ENCODE results near the gene ZCCHC13. TPM values are rescaled to one million over a fixed set of nuclear protein-coding genes. Genes with fewer than 3 reads are reported as not detected.

ZCCHC13 gene
- total and polyA plus RNA-seq, 2 of the 8 experiments (the other 6 are each of a cell fraction or from before 2014, with no cell fraction given): not detected

- Histone ChIP-seq H4K5ac (ENCODE audit: insufficient read length, low read depth, low read length) (no peak overlapping the region), H2BK12ac (ENCODE audit: low read depth, low read length) (peak overlapping the region; percentile 50; the same call in 1 of the 2 replicates), H2AK5ac (ENCODE audit: low read depth, low read length) (no peak overlapping the region), H2BK120ac (replicated peaks; ENCODE audit: low read depth, low read length) (no peak overlapping the region), H3K23ac (ENCODE audit: insufficient read length) (no peak overlapping the region), H3K9ac (replicated peaks in 1 of 4; ENCODE audit: extremely low read depth in 1 of 4, low read depth in 3 of 4, low read length in 3 of 4) (no peak overlapping the region), H3K27ac (ENCODE audit: low read depth, low read length) (peak overlapping the region; percentile 70; the same call in 1 of the 2 replicates), H3K4me1 (replicated peaks in 1 of 4; ENCODE audit: control insufficient read depth in 3 of 4, insufficient read depth in 4 of 4, low read length in 3 of 4) (peaks cover 3 to 16% (median 6%) of the 10 kb centered on the region in 4 experiments; a peak in 6 of 7 replicates), H3K4me3 (ENCODE audit: extremely low read depth in 1 of 4, insufficient read depth in 2 of 4, low read depth in 3 of 4, low read length in 4 of 4) (no peak overlapping the region; a peak in 1 of 8 replicates), H2BK15ac (ENCODE audit: low read length) (no peak overlapping the region), H3K14ac (ENCODE audit: insufficient read length) (no peak overlapping the region), H3K18ac (ENCODE audit: extremely low read depth, low read length) (no peak overlapping the region), H3K4ac (replicated peaks; ENCODE audit: insufficient read length, low read depth, low read length) (no peak overlapping the region), H3K23me2 (ENCODE audit: low read depth, low read length) (no peaks in the 10 kb centered on the region), H3K4me2 (ENCODE audit: insufficient read depth in 1 of 2, low read depth in 2 of 2, low read length in 2 of 2) (peak overlapping the region; percentile 32 to 42), H4K91ac (replicated peaks; ENCODE audit: insufficient read length, low read length) (peak overlapping the region; percentile 6), H3K36me3 (ENCODE audit: control insufficient read depth in 2 of 4, insufficient read depth in 4 of 4, low read length in 3 of 4) (peaks cover 0 to 25% (median 0%) of the 10 kb centered on the region in 4 experiments; a peak in 2 of 8 replicates), H2BK20ac (ENCODE audit: low read length) (no peak overlapping the region), H3K27me3 (replicated peaks in 1 of 4; ENCODE audit: control insufficient read depth in 3 of 4, extremely low read depth in 1 of 4, insufficient read depth in 3 of 4, low read length in 3 of 4) (no peaks in the 10 kb centered on the region), H4K20me1 (replicated peaks in 1 of 2; ENCODE audit: control insufficient read depth in 1 of 2, insufficient read depth in 2 of 2, low read length in 2 of 2) (no peaks in the 10 kb centered on the region), H2AFZ (ENCODE audit: low read length) (no peak overlapping the region), H2BK5ac (ENCODE audit: low read depth, low read length) (peak overlapping the region; percentile 52; the same call in 1 of the 2 replicates), H3K79me2 (ENCODE audit: control insufficient read depth in 1 of 2, insufficient read depth in 2 of 2, low read length in 2 of 2) (peaks cover 0 to 7% of the 10 kb centered on the region in 2 experiments; a peak in 1 of 4 replicates), H3K9me3 (ENCODE audit: insufficient read depth in 2 of 2, low read depth in 1 of 2, low read length in 1 of 2) (peaks cover 0 to 3% of the 10 kb centered on the region in 2 experiments; a peak in 1 of 4 replicates), H4K8ac (ENCODE audit: extremely low read depth, insufficient read depth, low read length) (no peak overlapping the region), H3K79me1 (ENCODE audit: low read depth, low read length) (no peaks in the 10 kb centered on the region), H3K56ac (replicated peaks; ENCODE audit: insufficient read length, low read depth, low read length) (no peak overlapping the region)
- 14% methylated on average over 1 of the region's 4 CpGs; no CpG with 5 or more reads in 1 of the 2 experiments for WGBS, 2 experiments (ENCODE audit: extremely low coverage in 1 of 2, insufficient coverage in 1 of 2, insufficient read length in 1 of 2, insufficient replicate concordance in 2 of 2, low coverage in 1 of 2, low lambda C conversion rate in 2 of 2, missing lambda C conversion rate in 1 of 2)
- FAIRE-seq: peak; percentile 89
- DNase-seq (ENCODE audit: low read depth in 1 of 2, low spot score in 2 of 2): peak; percentile 54 to 82
- ChIA-PET CTCF (ENCODE audit: partially characterized antibody) (no interaction called here), POLR2A (ENCODE audit: partially characterized antibody) (interaction anchor here (0.7 to 1.8 kb wide), 10 partner anchors 9 to 83 kb away, joined by 3 to 15 read pairs (median 4); no protein-coding TSS in a partner anchor)
- TF ChIP-seq HDAC2 (IDR thresholded peaks at IDR 0.05; ENCODE audit: borderline replicate concordance in 1 of 2, low read depth in 2 of 2, low read length in 2 of 2) (peak in 1 of 2 experiments; percentile 62; a peak in 1 of 4 replicates), SRF (IDR thresholded peaks at IDR 0.05; ENCODE audit: low read depth, low read length) (peak; percentile 22; the same call in 1 of the 2 replicates), JUND (IDR thresholded peaks at IDR 0.05; ENCODE audit: low read length) (no peak), YY1 (IDR thresholded peaks at IDR 0.05; ENCODE audit: low read depth, low read length) (peak; percentile 91), PHF8 (conservative IDR thresholded peaks at IDR 0.05; ENCODE audit: low read depth, low read length) (no peak), ATF2 (IDR thresholded peaks at IDR 0.05; ENCODE audit: low read length) (0 out of 2 replicates have a peak, but pooled peaks have one; percentile 47), POU5F1 (IDR thresholded peaks at IDR 0.05; ENCODE audit: low read depth, low read length) (peak; percentile 51; the same call in 1 of the 2 replicates), HDAC6 (IDR thresholded peaks at IDR 0.05; ENCODE audit: low read depth, low read length) (no peak), MAX (IDR thresholded peaks at IDR 0.05) (peak; percentile 62; the same call in 1 of the 2 replicates), KDM4A (IDR thresholded peaks at IDR 0.05; ENCODE audit: low read depth, low read length, severe bottlenecking) (no peak)
Measured at GRCh38 chrX:74259885-74260491, 44.0 kb upstream of the ZCCHC13 start.
